Stimulated activated naive CD8-positive, alpha-beta T cell treated with anti-CD3 and anti-CD28 coated beads, Interleukin-15, Interleukin-2, amounts not matched to agents 100 ng/mL and 50 ng/mL, for 24 hours (primary cell): ENCODE data around the gene FAF1.

Source experiments
- H3K27ac Mint-ChIP-seq: one replicate; pipeline ENCODE4 v1.8.0; 2021; ENCODE audit warnings: mild to moderate bottlenecking, mixed read lengths
- H3K27me3 Mint-ChIP-seq: one replicate; pipeline ENCODE4 v1.8.0; 2021; ENCODE audit warnings: mixed read lengths
- H3K36me3 Mint-ChIP-seq: one replicate; pipeline ENCODE4 v1.8.0; 2021; ENCODE audit warnings: low read depth, mixed read lengths
- H3K4me1 Mint-ChIP-seq: one replicate; pipeline ENCODE4 v1.8.0; 2021; ENCODE audit warnings: low read depth, mixed read lengths
- H3K4me3 Mint-ChIP-seq: one replicate; pipeline ENCODE4 v1.8.0; 2021; ENCODE audit warnings: mild to moderate bottlenecking, mixed read lengths
- H3K9me3 Mint-ChIP-seq: one replicate; pipeline ENCODE4 v1.8.0; 2021; ENCODE audit warnings: mixed read lengths

FAF1 gene

GRCh38 chr1:50603274-50604271, 356.5 kb downstream of the FAF1 start:
- Mint-ChIP-seq H3K4me1 (no peaks in the 10 kb centered on the region), H3K9me3 (no peaks in the 10 kb centered on the region), H3K27ac (no peak overlapping the region), H3K36me3 (peaks cover 8% of the 10 kb centered on the region), H3K4me3 (no peak overlapping the region), H3K27me3 (no peaks in the 10 kb centered on the region)

GRCh38 chr1:50599546-50599945, 360.5 kb downstream of the FAF1 start:
- Mint-ChIP-seq H3K4me3 (no peak overlapping the region), H3K36me3 (peaks cover 10% of the 10 kb centered on the region), H3K9me3 (no peaks in the 10 kb centered on the region), H3K27ac (no peak overlapping the region), H3K27me3 (no peaks in the 10 kb centered on the region), H3K4me1 (no peaks in the 10 kb centered on the region)

GRCh38 chr1:50595874-50596273, 364.2 kb downstream of the FAF1 start:
- Mint-ChIP-seq H3K4me1 (no peaks in the 10 kb centered on the region), H3K27me3 (no peaks in the 10 kb centered on the region), H3K9me3 (no peaks in the 10 kb centered on the region), H3K36me3 (peaks cover 33% of the 10 kb centered on the region), H3K4me3 (no peak overlapping the region), H3K27ac (no peak overlapping the region)

- no peaks in the 10 kb centered on the region for H3K4me1 Mint-ChIP-seq
- H3K27me3 Mint-ChIP-seq, result no peaks in the 10 kb centered on the region
- no peaks in the 10 kb centered on the region for H3K9me3 Mint-ChIP-seq
- no peak overlapping the region for H3K27ac Mint-ChIP-seq
- H3K4me3 Mint-ChIP-seq, result no peak overlapping the region
- peaks cover 48% of the 10 kb centered on the region for H3K36me3 Mint-ChIP-seq
These were observed 366.6 kb downstream of the FAF1 start for GRCh38 chr1:50593515-50593914.

GRCh38 chr1:50591598-50591997, 368.5 kb downstream of the FAF1 start:
- no peak overlapping the region for H3K4me3 Mint-ChIP-seq
- H3K36me3 Mint-ChIP-seq, result peaks cover 56% of the 10 kb centered on the region
- H3K27me3 Mint-ChIP-seq, result no peaks in the 10 kb centered on the region
- H3K9me3 Mint-ChIP-seq, result no peaks in the 10 kb centered on the region
- no peak overlapping the region for H3K27ac Mint-ChIP-seq
- no peaks in the 10 kb centered on the region for H3K4me1 Mint-ChIP-seq

- Mint-ChIP-seq H3K4me3 (no peak overlapping the region), H3K36me3 (peaks cover 41% of the 10 kb centered on the region), H3K4me1 (no peaks in the 10 kb centered on the region), H3K27me3 (no peaks in the 10 kb centered on the region), H3K9me3 (no peaks in the 10 kb centered on the region), H3K27ac (no peak overlapping the region)
These were observed 377.7 kb downstream of the FAF1 start for GRCh38 chr1:50582346-50582745.

- peaks cover 45% of the 10 kb centered on the region for H3K36me3 Mint-ChIP-seq
- H3K4me3 Mint-ChIP-seq, result no peak overlapping the region
- H3K4me1 Mint-ChIP-seq, result no peaks in the 10 kb centered on the region
- H3K27ac Mint-ChIP-seq, result no peak overlapping the region
- no peaks in the 10 kb centered on the region for H3K9me3 Mint-ChIP-seq
- no peaks in the 10 kb centered on the region for H3K27me3 Mint-ChIP-seq
These were observed 390.0 kb downstream of the FAF1 start for GRCh38 chr1:50570066-50570468.

- Mint-ChIP-seq H3K36me3 (peaks cover 48% of the 10 kb centered on the region), H3K4me1 (no peaks in the 10 kb centered on the region)
These were observed 391.3 kb downstream of the FAF1 start for GRCh38 chr1:50568782-50569181.

GRCh38 chr1:50566405-50566804, 393.7 kb downstream of the FAF1 start:
- Mint-ChIP-seq H3K27ac (no peak overlapping the region), H3K9me3 (no peaks in the 10 kb centered on the region), H3K4me3 (no peak overlapping the region), H3K36me3 (peaks cover 39% of the 10 kb centered on the region), H3K27me3 (no peaks in the 10 kb centered on the region), H3K4me1 (no peaks in the 10 kb centered on the region)

More at GRCh38 chr1:50568782-50569181, 391.3 kb downstream of the FAF1 start:
- Mint-ChIP-seq H3K27ac (no peak overlapping the region), H3K27me3 (no peaks in the 10 kb centered on the region), H3K9me3 (no peaks in the 10 kb centered on the region), H3K4me3 (no peak overlapping the region)

- Mint-ChIP-seq H3K27me3 (no peaks in the 10 kb centered on the region), H3K4me3 (no peak overlapping the region), H3K4me1 (no peaks in the 10 kb centered on the region), H3K9me3 (no peaks in the 10 kb centered on the region), H3K27ac (no peak overlapping the region), H3K36me3 (peaks cover 44% of the 10 kb centered on the region)
These were observed 395.6 kb downstream of the FAF1 start for GRCh38 chr1:50564417-50564816.

- Mint-ChIP-seq H3K27ac (no peak overlapping the region), H3K27me3 (no peaks in the 10 kb centered on the region), H3K9me3 (no peaks in the 10 kb centered on the region), H3K4me3 (no peak overlapping the region), H3K36me3 (peaks cover 42% of the 10 kb centered on the region), H3K4me1 (no peaks in the 10 kb centered on the region)
These were observed 398.0 kb downstream of the FAF1 start for GRCh38 chr1:50562106-50562505.

- Mint-ChIP-seq H3K36me3 (peaks cover 28% of the 10 kb centered on the region), H3K9me3 (no peaks in the 10 kb centered on the region), H3K4me1 (no peaks in the 10 kb centered on the region), H3K27ac (no peak overlapping the region), H3K27me3 (no peaks in the 10 kb centered on the region), H3K4me3 (no peak overlapping the region)
These were observed 400.6 kb downstream of the FAF1 start for GRCh38 chr1:50559421-50559820.

- no peak overlapping the region for H3K4me3 Mint-ChIP-seq
- no peak overlapping the region for H3K27ac Mint-ChIP-seq
- no peaks in the 10 kb centered on the region for H3K4me1 Mint-ChIP-seq
- H3K9me3 Mint-ChIP-seq, result no peaks in the 10 kb centered on the region
- peaks cover 17% of the 10 kb centered on the region for H3K36me3 Mint-ChIP-seq
- H3K27me3 Mint-ChIP-seq, result no peaks in the 10 kb centered on the region
These were observed 406.1 kb downstream of the FAF1 start for GRCh38 chr1:50553921-50554320.

GRCh38 chr1:50548243-50548642, 411.8 kb downstream of the FAF1 start:
- Mint-ChIP-seq H3K27ac (no peak overlapping the region), H3K36me3 (peaks cover 6% of the 10 kb centered on the region), H3K4me3 (no peak overlapping the region), H3K9me3 (no peaks in the 10 kb centered on the region), H3K4me1 (no peaks in the 10 kb centered on the region), H3K27me3 (no peaks in the 10 kb centered on the region)

GRCh38 chr1:50542362-50542761, 417.7 kb downstream of the FAF1 start:
- no peak overlapping the region for H3K27ac Mint-ChIP-seq
- H3K36me3 Mint-ChIP-seq, result peaks cover 27% of the 10 kb centered on the region
- H3K4me3 Mint-ChIP-seq, result no peak overlapping the region
- H3K4me1 Mint-ChIP-seq, result no peaks in the 10 kb centered on the region
- H3K27me3 Mint-ChIP-seq, result no peaks in the 10 kb centered on the region
- no peaks in the 10 kb centered on the region for H3K9me3 Mint-ChIP-seq

GRCh38 chr1:50538476-50538875, 421.6 kb downstream of the FAF1 start:
- Mint-ChIP-seq H3K4me3 (no peak overlapping the region), H3K4me1 (no peaks in the 10 kb centered on the region), H3K27me3 (no peaks in the 10 kb centered on the region), H3K36me3 (peaks cover 45% of the 10 kb centered on the region), H3K27ac (no peak overlapping the region), H3K9me3 (no peaks in the 10 kb centered on the region)
